ENCODE measurements around the gene ZNF74. TPM values are rescaled to one million over a fixed set of nuclear protein-coding genes. Genes with fewer than 3 reads are reported as not detected.
A peak's percentile ranks its signal among the peaks of the same experiment; 100 is the strongest.

The ZNF74 gene
- total and polyA plus RNA-seq, 9 donors, result 11.7 to 24.4 (median 16.6) TPM

GRCh38 chr22:20418211-20418788 lies 24.3 kb downstream of the ZNF74 start:
- peak overlapping the region; percentile 29 for H3K4me3 ChIP-seq (ENCODE audit: low read length)
- H3K36me3 ChIP-seq (ENCODE audit: control insufficient read depth, insufficient read depth, low read length), result no peaks in the 10 kb centered on the region
- WGBS (ENCODE audit: insufficient coverage), result 2% methylated on average over 31 of the region's 42 CpGs
- H3K27me3 ChIP-seq (ENCODE audit: control insufficient read depth, insufficient read depth, low read length), result peaks cover 3% of the 10 kb centered on the region
- H3K9me3 ChIP-seq (replicated peaks; ENCODE audit: control insufficient read depth, low read depth, low read length), result no peaks in the 10 kb centered on the region
- peak overlapping the region; percentile 59 for H3K27ac ChIP-seq (ENCODE audit: low read length)
- peak; percentile 92 for DNase-seq
- peaks cover 18% of the 10 kb centered on the region for H3K4me1 ChIP-seq (ENCODE audit: control insufficient read depth, insufficient read depth, low read length)

GRCh38 chr22:20419664-20419951 lies 25.7 kb downstream of the ZNF74 start:
- DNase-seq, result no peak
- peaks cover 31% of the 10 kb centered on the region for H3K4me1 ChIP-seq (ENCODE audit: control insufficient read depth, insufficient read depth, low read length)
- WGBS (ENCODE audit: insufficient coverage), result 100% methylated on average over 1 of the region's 2 CpGs

DNA sequence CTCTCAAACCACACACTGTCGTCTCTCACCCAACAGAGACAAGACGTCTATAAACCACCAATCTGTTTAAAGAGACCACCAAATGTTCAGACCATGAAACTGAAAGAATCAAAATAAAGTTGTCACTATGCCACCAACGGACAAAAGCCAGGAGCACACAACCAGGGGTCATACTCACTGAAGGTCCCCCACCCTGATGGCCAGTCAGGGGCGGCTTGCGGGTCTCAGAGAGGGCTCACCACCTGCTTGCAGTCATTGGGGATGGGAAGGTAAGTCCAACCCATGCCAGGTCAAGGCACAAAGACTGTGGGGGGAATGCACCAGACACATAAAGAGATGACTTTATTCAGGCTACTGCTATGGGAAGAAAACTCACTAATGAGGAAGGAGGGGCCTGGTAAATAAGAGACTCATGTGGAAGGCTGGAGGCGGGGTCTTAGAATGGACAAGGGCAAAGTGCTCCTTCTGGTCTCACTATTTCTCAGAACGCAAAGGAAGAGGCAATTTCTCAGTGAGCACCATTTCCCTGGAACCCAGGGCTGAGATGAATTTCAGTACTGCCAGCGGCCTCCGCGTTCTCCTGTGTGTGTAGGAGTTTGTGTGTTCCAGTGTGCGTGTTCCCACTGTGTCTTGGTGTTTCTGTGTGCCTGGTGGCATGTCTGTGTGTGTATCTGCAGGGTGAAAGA lies 26.3 kb downstream of the ZNF74 start:
- Histone ChIP-seq H3K27me3 (ENCODE audit: control insufficient read depth, insufficient read depth, low read length) (peaks cover 7% of the 10 kb centered on the region), H3K4me1 (ENCODE audit: control insufficient read depth, insufficient read depth, low read length) (peaks cover 37% of the 10 kb centered on the region), H3K9me3 (replicated peaks; ENCODE audit: control insufficient read depth, low read depth, low read length) (no peaks in the 10 kb centered on the region), H3K4me3 (ENCODE audit: low read length) (no peak overlapping the region), H3K27ac (ENCODE audit: low read length) (no peak overlapping the region), H3K36me3 (ENCODE audit: control insufficient read depth, insufficient read depth, low read length) (no peaks in the 10 kb centered on the region)
- DNase-seq, result no peak
- 84% methylated on average over 9 of the region's 11 CpGs for WGBS (ENCODE audit: insufficient coverage)

More at GRCh38 chr22:20419664-20419951, 25.7 kb downstream of the ZNF74 start:
- Histone ChIP-seq H3K9me3 (replicated peaks; ENCODE audit: control insufficient read depth, low read depth, low read length) (no peaks in the 10 kb centered on the region), H3K27ac (ENCODE audit: low read length) (no peak overlapping the region), H3K4me3 (ENCODE audit: low read length) (no peak overlapping the region), H3K27me3 (ENCODE audit: control insufficient read depth, insufficient read depth, low read length) (peaks cover 6% of the 10 kb centered on the region), H3K36me3 (ENCODE audit: control insufficient read depth, insufficient read depth, low read length) (no peaks in the 10 kb centered on the region)

GRCh38 chr22:20421507-20421874 lies 27.5 kb downstream of the ZNF74 start:
- no peak overlapping the region for H3K4me3 ChIP-seq (ENCODE audit: low read length)
- peaks cover 12% of the 10 kb centered on the region for H3K27me3 ChIP-seq (ENCODE audit: control insufficient read depth, insufficient read depth, low read length)
- no peak for DNase-seq
- 71% methylated on average over 5 of the region's 7 CpGs for WGBS (ENCODE audit: insufficient coverage)
- H3K4me1 ChIP-seq (ENCODE audit: control insufficient read depth, insufficient read depth, low read length), result peaks cover 37% of the 10 kb centered on the region
- H3K27ac ChIP-seq (ENCODE audit: low read length), result no peak overlapping the region
- H3K36me3 ChIP-seq (ENCODE audit: control insufficient read depth, insufficient read depth, low read length), result no peaks in the 10 kb centered on the region
- H3K9me3 ChIP-seq (replicated peaks; ENCODE audit: control insufficient read depth, low read depth, low read length), result no peaks in the 10 kb centered on the region

- Histone ChIP-seq H3K27ac (ENCODE audit: low read length) (peak overlapping the region; percentile 83), H3K9me3 (replicated peaks; ENCODE audit: control insufficient read depth, low read depth, low read length) (no peaks in the 10 kb centered on the region), H3K27me3 (ENCODE audit: control insufficient read depth, insufficient read depth, low read length) (peaks cover 17% of the 10 kb centered on the region), H3K36me3 (ENCODE audit: control insufficient read depth, insufficient read depth, low read length) (peaks cover 7% of the 10 kb centered on the region), H3K4me1 (ENCODE audit: control insufficient read depth, insufficient read depth, low read length) (peaks cover 37% of the 10 kb centered on the region), H3K4me3 (ENCODE audit: low read length) (no peak overlapping the region)
- DNase-seq, result peak; percentile 92
- 22% methylated on average over 18 of the region's 21 CpGs for WGBS (ENCODE audit: insufficient coverage)
Measured at GRCh38 chr22:20422271-20423007, 28.5 kb downstream of the ZNF74 start.

DNA sequence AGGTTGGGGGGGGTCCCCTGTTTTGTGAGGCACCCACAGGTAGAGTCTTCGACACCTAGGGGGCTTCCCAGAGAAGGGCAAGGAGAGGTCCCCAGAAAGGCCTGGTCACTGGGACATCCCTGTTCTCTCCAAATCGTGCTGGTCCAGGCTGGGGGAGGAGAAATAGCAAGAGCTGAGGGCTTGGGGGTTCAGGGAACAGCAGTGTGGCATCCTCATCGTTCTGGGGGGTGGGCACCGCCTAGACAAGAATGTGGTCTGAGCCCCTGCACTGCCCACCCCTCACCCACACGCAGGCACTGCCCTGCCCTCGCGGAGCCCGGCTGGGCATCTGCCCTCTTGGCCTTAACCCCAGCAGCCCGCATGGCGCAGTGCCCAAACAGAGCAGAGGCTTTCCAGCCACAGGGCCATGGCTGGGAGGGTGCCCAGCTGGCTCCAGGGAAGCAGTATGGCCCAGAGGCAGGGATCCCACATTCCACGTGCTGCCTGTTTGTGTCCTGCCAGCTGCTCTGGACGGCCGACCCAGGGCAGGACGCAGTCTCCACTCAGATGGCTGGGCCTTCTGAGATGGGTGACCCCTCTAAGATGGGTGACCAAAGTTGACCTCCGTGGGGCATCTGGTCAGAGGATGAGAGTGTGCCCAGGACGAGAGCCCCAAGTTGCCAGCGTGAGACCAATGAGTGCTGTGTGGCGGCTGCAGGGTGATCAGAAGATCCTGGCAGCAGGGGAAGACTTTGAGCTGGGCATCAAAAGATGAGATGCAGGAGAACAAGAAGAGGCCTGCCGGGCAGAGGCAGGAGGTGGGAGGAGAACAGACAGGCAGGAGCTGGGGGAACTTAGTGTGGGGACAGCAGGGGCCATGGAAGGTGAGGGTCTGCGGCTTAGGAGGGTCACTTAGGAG lies 29.3 kb downstream of the ZNF74 start:
- peak; percentile 78 for DNase-seq
- Histone ChIP-seq H3K27me3 (ENCODE audit: control insufficient read depth, insufficient read depth, low read length) (peaks cover 18% of the 10 kb centered on the region), H3K9me3 (replicated peaks; ENCODE audit: control insufficient read depth, low read depth, low read length) (no peaks in the 10 kb centered on the region), H3K36me3 (ENCODE audit: control insufficient read depth, insufficient read depth, low read length) (peaks cover 12% of the 10 kb centered on the region), H3K27ac (ENCODE audit: low read length) (peak overlapping the region; percentile 83), H3K4me3 (ENCODE audit: low read length) (no peak overlapping the region), H3K4me1 (ENCODE audit: control insufficient read depth, insufficient read depth, low read length) (peaks cover 36% of the 10 kb centered on the region)
- WGBS (ENCODE audit: insufficient coverage), result 58% methylated on average over 18 of the region's 20 CpGs

GRCh38 chr22:20423906-20424551 lies 30.1 kb downstream of the ZNF74 start:
- WGBS (ENCODE audit: insufficient coverage), result 43% methylated on average over 22 of the region's 31 CpGs
- H3K9me3 ChIP-seq (replicated peaks; ENCODE audit: control insufficient read depth, low read depth, low read length), result no peaks in the 10 kb centered on the region
- peaks cover 32% of the 10 kb centered on the region for H3K4me1 ChIP-seq (ENCODE audit: control insufficient read depth, insufficient read depth, low read length)
- H3K4me3 ChIP-seq (ENCODE audit: low read length), result no peak overlapping the region
- DNase-seq, result peak; percentile 49
- peak overlapping the region; percentile 55 for H3K27ac ChIP-seq (ENCODE audit: low read length)
- H3K36me3 ChIP-seq (ENCODE audit: control insufficient read depth, insufficient read depth, low read length), result peaks cover 19% of the 10 kb centered on the region
- H3K27me3 ChIP-seq (ENCODE audit: control insufficient read depth, insufficient read depth, low read length), result peaks cover 21% of the 10 kb centered on the region

DNA sequence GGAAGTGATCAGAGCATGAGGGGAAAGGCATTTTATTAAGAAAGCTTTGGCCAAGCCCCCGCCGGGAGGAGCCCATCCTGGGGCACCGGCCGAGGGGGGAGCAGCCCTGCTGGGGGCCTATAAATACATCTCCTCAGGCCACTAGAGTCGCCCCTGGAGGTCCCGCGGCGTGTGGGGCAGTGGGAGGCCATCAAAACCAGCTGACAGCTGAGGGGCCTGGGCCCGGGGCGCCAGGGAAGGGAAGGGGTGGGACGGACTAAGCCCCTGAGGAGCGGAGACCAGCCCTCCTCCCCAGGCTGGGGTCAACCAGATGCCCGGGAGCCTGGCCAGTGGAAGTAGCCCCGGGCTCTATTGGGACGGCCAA lies 30.6 kb downstream of the ZNF74 start:
- H3K27ac ChIP-seq (ENCODE audit: low read length), result peak overlapping the region; percentile 55
- peaks cover 23% of the 10 kb centered on the region for H3K27me3 ChIP-seq (ENCODE audit: control insufficient read depth, insufficient read depth, low read length)
- no peak for DNase-seq
- 8% methylated on average over 5 of the region's 15 CpGs for WGBS (ENCODE audit: insufficient coverage)
- peaks cover 22% of the 10 kb centered on the region for H3K36me3 ChIP-seq (ENCODE audit: control insufficient read depth, insufficient read depth, low read length)
- peaks cover 32% of the 10 kb centered on the region for H3K4me1 ChIP-seq (ENCODE audit: control insufficient read depth, insufficient read depth, low read length)
- H3K9me3 ChIP-seq (replicated peaks; ENCODE audit: control insufficient read depth, low read depth, low read length), result no peaks in the 10 kb centered on the region
- H3K4me3 ChIP-seq (ENCODE audit: low read length), result no peak overlapping the region

GRCh38 chr22:20424932-20425565 lies 31.1 kb downstream of the ZNF74 start:
- no peaks in the 10 kb centered on the region for H3K9me3 ChIP-seq (replicated peaks; ENCODE audit: control insufficient read depth, low read depth, low read length)
- peak; percentile 71 for DNase-seq
- WGBS (ENCODE audit: insufficient coverage), result 83% methylated on average over 58 of the region's 59 CpGs
- H3K27me3 ChIP-seq (ENCODE audit: control insufficient read depth, insufficient read depth, low read length), result peaks cover 28% of the 10 kb centered on the region
- no peak overlapping the region for H3K27ac ChIP-seq (ENCODE audit: low read length)
- no peak overlapping the region for H3K4me3 ChIP-seq (ENCODE audit: low read length)
- H3K4me1 ChIP-seq (ENCODE audit: control insufficient read depth, insufficient read depth, low read length), result peaks cover 32% of the 10 kb centered on the region
- peaks cover 27% of the 10 kb centered on the region for H3K36me3 ChIP-seq (ENCODE audit: control insufficient read depth, insufficient read depth, low read length)

All from muscle of leg (tissue), 11 donors.